GM03348 (cell line): ENCODE data around the gene LRRC31.

Experiments
- DNase-seq: peaks from one replicate; pipeline ENCODE4 v3.0.0; 2012; ENCODE audit warnings: low spot score

LRRC31 gene

DNA sequence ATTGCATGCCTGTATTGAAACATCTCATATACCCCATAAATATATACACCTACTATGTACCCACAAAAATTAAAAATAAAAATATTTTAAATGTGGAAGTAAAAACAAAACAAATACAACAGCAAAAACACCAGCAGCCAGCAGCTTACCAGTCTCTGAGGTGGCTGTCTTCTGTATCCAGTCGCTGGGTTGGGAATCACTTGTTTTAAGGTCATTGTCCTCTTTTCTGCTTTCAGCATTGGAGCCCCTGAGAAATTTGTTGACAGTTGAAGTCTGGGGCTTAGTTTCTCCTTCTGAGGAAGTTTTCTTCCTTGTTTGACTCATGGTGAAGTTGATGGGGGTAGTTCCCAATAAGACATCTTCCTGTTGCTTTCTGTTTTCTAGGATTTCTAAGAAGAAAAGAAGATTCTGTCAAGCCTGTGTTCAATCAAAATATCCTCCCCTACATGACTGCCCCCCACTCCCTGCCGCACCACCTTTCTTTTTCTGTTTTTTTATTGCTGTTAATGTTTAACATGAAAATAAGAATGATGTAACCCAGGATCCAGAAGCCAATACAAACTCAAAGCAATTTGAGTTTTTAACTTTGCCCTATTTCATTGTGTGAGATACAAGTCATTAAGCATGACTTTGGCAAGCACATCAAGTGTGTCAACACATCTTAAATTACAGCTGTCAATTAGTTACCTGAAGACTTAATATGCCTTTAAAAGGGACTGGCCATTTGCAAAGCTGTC lies at the start of gene LRRC31:
LRRC31 (minus strand) TSS at position 452 of the 737 bp plus-strand sequence; CDS start at position 324, 128 bp downstream.
- no peak for DNase-seq

DNA sequence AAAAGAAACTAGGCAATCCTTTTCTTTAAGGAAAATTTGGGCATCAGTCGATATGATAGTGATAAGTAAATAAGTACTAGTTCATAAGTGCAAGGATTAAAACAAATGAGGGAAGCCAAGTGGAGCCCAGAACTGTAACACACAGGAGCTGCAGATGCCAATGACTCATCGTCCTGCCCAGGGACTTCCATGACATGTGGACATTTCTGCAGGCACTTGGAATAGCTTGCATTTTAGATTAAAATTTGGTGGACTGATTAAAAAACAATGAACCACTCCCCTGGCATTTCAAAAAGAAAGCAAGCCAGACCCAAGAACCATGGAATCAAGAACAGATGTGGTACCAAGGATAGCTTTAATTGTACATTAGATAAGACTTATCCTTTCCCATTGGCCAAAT lies 44.6 kb upstream of the LRRC31 start:
- peak; percentile 36 for DNase-seq

DNA sequence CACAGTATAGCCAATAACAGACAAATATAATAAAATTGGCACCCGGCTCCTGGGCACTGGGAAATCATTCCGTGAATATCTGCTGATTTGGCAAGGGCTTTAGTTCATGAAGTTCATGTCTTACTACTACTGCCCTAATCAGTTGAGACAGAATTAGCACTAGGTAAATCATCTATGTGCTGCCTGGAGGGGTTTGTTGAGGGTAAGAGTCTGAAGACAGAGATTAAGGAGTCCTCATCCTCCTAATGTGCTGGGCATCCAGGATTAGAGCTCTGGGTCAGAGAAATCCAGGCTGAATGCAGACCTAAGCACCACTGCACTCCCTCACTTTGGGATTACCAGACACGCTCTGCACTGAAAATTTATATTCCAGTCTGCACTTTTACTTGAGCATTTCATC lies 43.6 kb upstream of the LRRC31 start:
- DNase-seq = no peak

DNA sequence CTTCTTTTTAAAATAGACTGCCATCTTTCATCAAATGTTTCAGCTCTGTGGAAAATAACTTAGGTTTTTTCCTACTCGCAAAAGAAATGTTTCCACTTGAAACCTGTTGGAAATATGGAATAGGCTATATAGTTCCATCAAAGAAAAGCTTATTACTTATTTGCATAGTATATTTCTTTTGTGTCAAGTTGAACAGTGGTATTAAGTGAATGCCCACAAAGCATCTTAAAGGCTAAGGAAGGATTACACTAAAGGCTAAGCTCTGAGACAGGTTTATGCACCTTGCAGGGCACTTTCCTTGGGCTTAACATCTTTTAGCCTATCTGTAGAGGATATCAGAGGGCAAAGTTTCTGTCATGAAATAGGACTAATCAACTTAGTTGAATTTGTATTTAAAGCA lies 41.5 kb upstream of the LRRC31 start, which contains the start of gene SAMD7:
SAMD7 (plus strand) TSS at position 301 of the 400 bp plus-strand sequence. CDS start 7,927 bp downstream, outside the sequence.
- no peak for DNase-seq

DNA sequence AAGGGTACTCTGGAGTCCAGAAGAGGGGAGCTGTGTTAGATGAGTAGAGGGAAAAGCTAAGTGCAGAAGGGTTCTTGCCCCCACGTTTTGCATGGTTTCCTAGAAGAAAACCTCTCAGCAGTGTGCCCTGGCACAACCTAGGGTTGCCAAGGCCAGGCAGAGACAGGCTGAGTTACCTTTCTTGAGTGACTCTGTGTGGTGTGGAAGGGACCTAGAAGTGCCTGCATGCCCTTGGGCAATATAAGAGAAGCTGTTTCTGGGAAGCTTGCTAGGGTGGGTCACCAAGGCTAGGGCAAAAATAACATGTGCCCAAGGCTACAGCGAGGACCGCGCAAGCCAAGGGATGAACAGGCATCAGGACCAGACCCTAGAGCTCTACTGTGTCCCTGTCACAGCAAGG lies 38.2 kb upstream of the LRRC31 start:
- no peak for DNase-seq

DNA sequence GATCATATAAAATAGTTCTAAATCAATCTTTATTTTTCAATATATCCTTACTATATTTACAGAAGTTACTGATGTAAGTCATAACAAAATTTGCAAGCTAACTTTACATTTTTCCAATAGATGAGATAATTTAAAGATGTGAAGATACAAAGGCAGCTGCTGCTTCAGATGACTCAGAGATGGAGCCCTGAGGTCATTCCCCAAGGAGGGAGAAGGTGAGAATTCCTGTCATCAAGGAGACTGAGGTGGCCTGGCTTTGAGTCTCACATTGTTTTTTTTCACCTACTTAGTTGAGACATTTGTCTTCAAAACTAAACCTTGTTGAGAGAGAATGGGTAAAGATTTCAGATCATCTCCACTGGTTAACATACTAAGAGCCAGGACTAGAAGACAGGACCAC lies 37.7 kb upstream of the LRRC31 start:
- no peak for DNase-seq

DNA sequence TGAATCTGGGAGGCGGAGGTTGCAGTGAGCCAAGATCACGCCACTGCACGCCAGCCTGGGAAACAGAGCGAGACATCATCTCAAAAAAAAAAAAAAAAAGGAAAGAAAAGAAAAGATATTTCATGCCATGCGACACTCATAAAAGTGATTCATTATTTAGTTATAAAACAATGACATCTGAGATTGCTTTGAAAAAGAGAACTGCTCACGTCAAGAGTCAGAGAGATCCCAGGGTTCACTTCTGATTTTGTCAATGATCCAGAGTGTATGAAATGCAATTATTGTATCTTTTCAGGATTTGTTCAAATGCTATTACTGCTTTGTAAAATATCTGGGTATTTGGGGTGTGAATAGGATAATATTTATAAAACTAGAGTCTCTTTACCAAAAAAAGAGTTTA lies 35.7 kb upstream of the LRRC31 start:
- DNase-seq = no peak

DNA sequence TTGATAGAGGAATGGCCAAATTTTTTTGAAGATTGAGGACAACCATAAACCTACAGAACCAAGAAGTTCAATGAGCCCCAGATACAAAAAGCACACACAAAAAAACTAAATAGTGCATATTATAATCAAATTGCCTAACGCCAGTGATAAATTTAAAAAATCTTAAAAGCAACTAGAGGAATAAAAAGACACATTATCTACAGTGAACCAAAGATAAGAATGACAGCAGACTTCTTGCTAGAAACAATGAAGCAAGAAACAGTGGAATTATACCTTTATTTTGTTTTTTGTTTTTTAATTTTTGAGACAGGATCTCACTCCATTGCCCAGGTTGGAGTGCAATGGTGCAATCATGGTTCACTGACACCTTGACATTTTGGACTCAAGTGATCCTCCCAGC lies 31.7 kb upstream of the LRRC31 start:
- DNase-seq = no peak

DNA sequence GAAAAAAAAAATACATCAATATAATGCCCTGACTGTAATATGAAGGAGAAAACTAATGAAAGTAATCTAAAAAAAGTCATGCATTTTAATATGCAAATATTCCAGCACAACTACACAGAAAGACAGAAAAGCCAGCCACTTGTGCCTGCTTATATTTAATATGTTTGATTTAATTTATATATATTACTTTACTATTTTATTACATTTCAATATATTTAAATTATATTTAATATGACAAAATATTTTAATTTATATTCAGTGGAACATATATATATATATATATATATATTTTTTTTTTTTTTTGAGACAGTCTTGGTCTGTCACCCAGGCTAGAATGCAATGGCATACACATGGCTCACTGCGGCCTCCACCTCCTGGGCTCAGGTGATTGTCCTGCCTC lies 27.5 kb upstream of the LRRC31 start:
- no peak for DNase-seq

DNA sequence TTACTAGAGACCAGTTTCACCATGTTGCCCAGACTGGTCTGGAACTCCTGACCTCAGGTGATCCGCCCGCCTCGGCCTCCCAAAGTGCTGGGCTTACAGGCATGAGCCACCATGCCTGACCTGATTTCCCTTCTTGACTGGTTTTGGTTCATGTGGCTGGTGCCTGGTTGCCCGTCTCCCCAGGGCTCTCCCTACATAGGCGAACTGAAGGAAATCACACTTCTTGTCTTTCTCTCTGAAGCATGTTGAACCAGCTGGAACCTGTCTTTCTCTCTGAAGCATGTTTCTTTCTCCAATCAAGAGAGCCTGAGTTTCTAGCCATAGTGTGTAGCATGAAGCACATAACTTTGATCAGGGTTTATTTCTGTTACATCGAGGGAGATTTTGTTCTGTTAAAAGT lies 25.3 kb upstream of the LRRC31 start:
- DNase-seq = no peak

DNA sequence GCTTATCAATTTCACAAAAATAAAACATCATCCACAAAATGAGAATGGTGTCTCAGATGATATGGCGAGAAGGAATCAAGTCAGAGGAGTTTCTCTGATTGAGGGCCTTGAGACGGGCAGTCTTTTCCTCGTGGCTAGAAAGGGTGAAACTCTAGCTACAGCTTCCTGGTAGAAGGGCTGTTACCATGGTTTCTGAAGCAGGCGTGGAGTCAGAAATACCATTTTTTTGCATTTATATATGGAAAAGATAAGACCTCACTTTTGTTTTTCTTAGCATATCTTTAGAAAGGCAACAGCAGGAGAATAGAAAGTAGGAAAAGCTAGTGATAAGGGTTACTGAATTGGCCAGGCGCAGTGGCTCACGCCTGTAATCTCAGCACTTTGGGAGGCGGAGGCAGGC lies 24.4 kb upstream of the LRRC31 start:
- DNase-seq = no peak

DNA sequence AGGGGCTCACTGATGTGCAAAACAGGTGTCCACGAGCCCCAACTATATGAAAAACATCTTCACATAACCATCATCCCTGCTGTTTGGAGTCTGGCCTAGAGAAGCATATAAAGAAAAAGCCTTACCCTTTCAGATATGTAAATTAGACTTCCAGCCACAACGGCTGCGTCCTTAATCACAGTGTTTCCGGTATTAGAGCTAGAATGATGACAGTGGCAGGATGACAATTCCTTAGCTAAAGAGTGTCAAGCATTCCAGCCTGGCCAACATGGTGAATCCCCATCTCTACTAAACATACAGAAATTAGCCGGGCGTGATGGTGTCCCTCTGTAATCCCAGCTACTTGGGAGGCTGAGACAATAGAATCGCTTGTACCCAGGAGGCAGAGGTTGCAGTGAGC lies 22.2 kb upstream of the LRRC31 start:
- no peak for DNase-seq

DNA sequence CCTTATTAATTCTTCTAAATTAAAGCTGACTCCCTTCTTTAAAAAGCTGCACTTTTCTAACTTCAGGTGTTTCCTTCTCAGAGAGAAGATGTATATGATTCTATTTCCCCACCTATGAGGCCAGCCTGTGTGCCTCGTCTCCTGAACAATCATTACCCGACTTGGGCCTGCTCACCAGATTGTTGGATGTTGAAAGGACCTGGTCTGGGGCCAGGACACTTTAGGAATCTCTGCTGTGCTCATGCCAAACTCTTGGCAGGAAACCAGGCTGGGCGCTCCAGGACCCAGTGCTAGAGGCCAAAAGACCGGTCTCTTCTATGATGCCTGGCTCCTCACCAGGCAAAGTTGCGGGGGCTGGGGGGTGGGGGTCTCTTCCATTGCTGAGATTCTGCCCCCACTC lies 16.9 kb upstream of the LRRC31 start:
- peak; percentile 63 for DNase-seq

DNA sequence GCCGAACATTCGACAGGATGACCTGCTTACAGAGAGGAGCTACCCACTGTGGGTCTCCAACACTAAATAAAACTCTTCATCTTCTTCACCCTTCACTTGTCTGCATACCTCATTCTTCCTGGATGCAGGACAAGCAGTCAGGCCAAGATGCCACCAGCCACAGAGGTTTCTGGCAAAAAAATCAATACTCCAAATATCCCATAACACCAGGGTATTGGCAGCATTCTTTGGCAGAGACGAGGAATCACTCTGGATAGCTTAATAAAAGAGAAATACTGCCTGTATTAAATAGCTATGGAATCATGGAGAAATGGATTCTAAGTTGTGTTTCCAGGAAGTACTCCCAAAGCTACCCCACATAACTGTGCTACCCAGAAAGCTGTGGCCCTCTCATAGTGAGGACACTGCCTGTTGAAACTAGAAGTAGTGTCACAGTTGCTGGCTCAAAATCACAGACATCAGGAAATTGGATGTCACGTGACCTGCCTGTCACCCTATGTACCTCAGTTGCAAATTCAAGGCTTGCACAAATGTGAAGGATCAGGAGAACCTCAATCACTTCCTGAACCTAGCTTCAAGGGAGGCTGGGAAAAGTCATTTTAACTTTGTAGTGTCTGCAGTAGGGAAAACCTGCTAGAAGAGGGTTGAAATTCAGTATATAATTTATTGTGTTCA lies 11.0 kb upstream of the LRRC31 start:
- DNase-seq = no peak

DNA sequence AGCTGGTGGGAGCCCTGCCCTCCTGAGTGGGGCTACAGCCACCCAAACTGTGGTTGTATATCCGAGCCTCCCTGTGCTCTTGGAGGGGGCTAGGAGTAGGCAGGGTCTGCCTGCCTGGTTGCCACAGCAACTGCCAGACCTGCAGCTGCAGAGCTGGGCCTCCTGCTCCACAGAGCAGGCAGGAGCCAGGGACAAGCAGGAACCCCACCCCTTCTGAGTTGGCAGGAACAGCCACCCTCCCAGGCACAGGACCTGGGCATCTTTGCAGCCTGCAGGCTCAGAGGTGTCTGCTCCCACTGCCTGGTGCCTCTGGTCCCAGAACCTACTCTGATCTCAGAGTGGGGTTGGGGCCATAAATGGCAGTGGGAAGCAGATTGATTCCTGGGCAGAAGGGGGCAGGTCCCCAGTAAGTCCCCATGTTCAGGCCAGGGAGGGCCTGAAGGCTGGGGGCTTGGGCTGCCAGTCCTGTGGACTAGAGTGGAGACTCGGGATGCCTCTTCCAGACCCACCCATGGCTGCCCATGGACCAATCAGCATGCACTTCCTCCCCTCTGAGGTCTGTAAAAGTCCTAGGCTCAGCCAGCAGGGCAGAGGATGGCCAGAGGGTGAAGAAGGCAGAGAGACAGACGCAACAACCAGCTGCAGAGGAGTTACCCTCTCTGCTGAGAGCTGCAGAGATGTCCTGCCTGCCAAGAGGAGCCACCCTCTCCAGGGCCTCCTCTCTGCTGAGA lies 10.3 kb upstream of the LRRC31 start:
- DNase-seq = no peak

DNA sequence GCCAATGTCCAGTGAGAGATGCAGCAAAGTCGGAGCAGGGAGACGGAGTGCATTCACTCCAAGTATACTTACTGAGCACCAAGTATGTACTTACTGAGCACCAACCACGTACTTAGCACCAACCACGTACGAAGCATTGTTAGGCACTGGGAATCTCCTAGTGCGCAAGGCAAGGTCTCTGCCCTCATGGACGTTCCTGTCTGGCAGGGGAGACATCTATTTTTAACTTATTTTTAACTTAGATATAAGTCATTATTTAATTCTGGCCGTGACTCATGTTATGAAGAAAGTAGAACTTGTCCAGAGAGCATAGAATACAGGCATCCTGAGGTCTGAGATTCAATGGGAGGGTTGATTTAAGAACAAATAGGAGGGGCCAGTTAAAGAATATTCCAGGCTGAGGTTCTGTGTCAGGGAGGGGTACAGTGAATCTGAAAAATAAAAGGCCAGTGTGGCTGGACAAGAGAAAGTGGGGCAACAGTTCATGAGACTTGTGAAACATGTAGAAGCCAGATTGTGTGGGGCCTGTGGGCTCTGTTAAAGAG lies 9.3 kb upstream of the LRRC31 start:
- DNase-seq = no peak

DNA sequence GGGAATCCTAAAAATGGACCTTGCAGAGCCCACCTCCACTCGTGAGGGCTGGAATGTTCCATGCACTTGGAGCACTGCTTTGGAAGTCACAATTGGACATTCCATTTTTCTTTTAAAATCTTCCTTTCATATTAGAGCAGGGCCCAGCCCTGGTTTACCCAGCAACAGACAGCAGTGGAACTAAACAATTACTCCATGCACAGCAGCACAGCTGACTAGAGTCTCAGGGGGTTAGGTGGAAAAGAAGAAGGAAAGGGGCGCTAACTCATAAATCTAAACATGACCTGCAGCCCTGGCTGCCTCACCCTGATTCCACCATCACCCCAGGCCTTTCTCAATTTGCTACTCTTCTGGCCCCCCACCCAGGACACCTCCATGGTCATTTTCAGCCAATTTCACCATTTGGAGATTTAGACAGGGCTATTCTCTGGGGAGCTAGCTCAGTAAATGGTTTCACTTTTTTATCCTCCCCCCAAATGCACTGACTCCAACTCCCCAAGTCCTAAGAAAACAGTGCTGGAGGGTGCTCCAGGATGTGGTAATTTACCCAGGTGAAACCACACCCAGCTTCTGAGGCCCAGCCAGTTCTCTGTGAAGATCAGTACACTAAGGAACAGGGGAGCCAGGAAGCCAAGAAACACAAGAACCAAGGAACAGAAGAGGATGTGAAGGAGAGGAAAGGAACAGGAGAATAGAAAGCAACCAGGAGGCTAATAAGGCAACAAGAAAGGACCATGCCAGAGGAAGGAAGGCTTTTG lies 1.6 kb upstream of the LRRC31 start:
- no peak for DNase-seq

DNA sequence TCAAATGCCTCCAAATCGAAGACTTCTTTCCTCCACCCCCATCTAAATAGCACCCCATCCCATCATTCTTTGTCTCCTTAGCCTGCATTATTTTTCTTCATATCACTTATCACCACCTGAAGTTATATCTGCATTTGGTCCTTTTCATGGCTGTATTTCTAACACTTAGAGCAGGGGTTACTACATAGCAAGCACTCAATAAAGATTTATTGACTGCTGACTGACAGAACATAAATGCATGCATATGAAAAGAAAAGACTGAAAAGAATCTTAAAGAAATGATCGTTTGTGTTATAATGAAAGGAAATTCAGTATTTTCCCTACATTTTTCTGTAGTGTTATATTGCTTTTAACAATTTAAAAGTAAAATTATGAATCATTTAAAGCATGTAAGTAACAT lies 1.4 kb downstream of the LRRC31 start:
- DNase-seq = no peak

DNA sequence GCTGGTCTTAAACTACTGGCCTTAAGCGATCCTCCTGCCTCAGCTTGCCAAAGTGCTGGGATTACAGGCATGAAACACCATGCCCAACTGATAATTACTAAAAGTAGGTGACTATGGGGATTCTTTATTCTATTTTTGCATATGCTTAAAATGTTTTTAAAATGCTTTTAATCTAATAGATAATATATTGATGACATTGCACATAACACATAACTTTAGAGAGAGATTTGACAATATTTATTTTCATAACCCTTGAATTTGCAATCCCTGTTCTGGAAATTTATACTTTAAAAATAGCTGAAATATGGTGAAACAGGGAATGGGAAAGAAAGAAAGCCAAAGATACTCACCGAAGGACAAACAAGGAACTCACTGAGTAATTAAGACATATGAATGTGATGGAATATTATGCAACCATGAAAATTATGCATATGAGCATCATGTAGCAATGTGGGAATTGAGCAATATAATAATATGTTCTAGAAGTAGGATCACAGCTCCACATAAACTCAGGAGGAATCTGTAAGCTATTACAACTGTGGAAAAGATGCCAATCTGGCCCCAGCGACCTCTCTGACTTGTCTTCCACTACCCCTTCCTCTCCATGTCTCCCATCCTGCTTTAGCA lies 2.0 kb downstream of the LRRC31 start:
- DNase-seq = no peak

DNA sequence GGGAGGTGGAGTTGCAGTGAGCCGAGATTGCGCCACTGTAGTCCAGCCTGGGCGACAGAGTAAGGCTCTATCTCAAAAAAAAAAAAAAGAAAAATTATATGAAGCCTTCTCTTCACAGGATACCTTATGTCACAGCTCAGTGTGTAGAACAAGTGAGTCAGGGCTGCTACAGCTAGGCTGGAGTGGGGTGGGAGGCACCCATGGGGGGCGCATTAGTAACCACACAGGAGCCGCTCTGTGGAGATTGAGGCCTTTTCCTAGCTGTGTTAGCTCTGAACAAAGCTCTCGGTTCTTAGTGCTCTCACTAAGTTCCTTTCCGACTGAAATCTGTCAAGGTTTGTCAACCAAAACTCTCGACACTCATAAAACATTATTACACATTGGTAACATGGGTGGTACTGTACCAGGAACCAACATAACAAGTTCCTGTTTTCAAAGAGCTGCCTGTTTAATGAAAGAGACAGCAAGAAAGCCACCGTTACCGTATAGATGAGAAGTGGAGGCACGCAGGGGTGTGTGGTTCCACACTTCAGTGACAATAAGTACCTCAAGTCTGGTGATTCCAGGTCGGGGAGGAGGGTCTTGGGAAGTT lies 4.5 kb downstream of the LRRC31 start:
- no peak for DNase-seq

DNA sequence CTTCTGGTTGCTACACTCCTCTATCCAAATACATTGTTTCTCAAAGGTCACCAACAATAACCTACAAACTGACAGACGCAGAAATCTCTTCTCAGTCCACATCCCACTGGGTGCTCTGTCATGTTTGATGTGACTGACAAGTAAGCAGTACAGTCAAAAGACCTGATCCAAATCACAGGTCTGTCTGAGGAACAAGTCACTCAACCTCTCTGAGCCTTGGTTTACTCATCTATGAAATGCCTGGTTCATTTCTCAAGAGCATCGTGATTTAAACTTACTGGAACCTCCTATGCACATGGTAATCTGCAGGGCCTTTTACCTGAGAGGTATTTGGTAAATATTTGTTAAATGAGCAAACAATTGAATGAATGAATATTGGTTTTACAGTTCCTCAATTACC lies 5.5 kb downstream of the LRRC31 start:
- no peak for DNase-seq
